PC-9 (cell line): ENCODE results near the gene RAD52.

Experiments
- EZH2 ChIP-seq: fragments of 200-600 bp; sonication (generic); IDR thresholded peaks from 2 replicates; pipeline ENCODE4 v1.8.0; 2017; ENCODE audit warnings: antibody characterized with exemption, low read depth
- TF ChIP-seq, protein P1 (sequence below): fragments of 200-600 bp; sonication (generic); conservative IDR thresholded peaks from 2 replicates; pipeline ENCODE4 v1.6.1; 2017; ENCODE audit warnings: mixed run types, antibody characterized with exemption, mild to moderate bottlenecking, moderate library complexity

DNA sequence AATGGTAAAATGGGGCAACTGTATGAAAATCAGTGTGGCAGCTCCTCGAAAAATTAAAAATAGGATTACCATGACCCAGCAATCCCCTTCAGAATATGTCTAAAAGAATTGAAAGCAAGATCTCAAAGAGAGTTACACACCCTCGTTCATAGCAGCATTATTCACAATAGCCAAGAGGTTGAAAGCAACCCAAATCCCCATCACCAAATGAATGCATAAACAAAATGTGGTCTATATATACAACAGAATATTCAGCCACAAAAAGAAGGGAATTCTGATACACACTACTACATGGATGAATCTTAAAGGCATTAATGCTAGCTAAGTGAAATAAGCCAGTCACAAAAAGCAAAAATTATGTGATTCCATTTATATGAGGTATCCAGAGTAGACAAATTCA is 27.2 kb downstream of the RAD52 start:
- TF ChIP-seq, protein P1, sequence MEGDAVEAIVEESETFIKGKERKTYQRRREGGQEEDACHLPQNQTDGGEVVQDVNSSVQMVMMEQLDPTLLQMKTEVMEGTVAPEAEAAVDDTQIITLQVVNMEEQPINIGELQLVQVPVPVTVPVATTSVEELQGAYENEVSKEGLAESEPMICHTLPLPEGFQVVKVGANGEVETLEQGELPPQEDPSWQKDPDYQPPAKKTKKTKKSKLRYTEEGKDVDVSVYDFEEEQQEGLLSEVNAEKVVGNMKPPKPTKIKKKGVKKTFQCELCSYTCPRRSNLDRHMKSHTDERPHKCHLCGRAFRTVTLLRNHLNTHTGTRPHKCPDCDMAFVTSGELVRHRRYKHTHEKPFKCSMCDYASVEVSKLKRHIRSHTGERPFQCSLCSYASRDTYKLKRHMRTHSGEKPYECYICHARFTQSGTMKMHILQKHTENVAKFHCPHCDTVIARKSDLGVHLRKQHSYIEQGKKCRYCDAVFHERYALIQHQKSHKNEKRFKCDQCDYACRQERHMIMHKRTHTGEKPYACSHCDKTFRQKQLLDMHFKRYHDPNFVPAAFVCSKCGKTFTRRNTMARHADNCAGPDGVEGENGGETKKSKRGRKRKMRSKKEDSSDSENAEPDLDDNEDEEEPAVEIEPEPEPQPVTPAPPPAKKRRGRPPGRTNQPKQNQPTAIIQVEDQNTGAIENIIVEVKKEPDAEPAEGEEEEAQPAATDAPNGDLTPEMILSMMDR: no peak
- TF ChIP-seq EZH2: no peak
